ENCODE measurements around the gene GRID1.

DNA sequence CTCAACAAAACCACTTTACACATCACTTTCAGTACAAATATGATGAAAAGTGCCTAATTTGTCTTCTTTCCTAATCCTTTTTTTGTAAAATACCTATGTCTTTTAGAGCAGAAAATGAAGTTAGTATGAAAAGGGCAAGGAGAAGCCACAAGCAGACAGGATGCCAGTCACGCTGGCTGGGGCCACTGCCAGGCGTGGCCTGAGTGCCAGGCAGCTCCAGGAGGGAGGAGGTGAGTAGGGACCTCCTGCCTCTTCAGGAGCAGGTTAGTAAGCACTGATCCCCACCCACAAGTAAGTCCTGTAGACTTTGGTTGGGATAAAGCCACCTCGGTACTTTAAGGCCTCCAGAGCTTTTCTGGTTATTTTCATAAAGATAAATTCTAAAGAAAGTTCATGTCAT lies 432.0 kb downstream of the GRID1 start:
- no peak for TF ChIP-seq CTCF (IDR thresholded peaks at IDR 0.05)
- TF ChIP-seq POLR2A (IDR thresholded peaks at IDR 0.05) = no peak
